Activated CD8-positive, alpha-beta T cell treated with anti-CD3 and anti-CD28 coated beads for 36 hours (primary cell): ENCODE measurements around the gene SP8. TPM values are rescaled to one million over a fixed set of nuclear protein-coding genes. Genes with fewer than 3 reads are reported as not detected.
A peak's percentile ranks its signal among the peaks of the same experiment; 100 is the strongest.

Source experiments
- ATAC-seq: fragments of 200-7000 bp; cut with Tn5 transposase; one replicate; pipeline ENCODE4 v1.10.0; 2021; ENCODE audit warnings: mild to moderate bottlenecking, moderate library complexity
- CTCF ChIA-PET: fragments of 350-600 bp; sonication (Branson Sonifier 250); formaldehyde crosslinking; loops from one replicate; lab custom pipeline; 2021; ENCODE audit warnings: antibody characterized with exemption; lab: Charles Lee
- POLR2A ChIA-PET: fragments of 350-600 bp; sonication (Branson Sonifier 250); formaldehyde crosslinking; loops from one replicate; lab custom pipeline; 2021; ENCODE audit warnings: antibody characterized with exemption; lab: Charles Lee
- DNase-seq: peaks from one replicate; pipeline ENCODE4 v3.0.0-alpha.2; 2020
- H3K27ac Mint-ChIP-seq: one replicate; pipeline ENCODE4 v1.8.0; 2021; ENCODE audit warnings: mild to moderate bottlenecking, mixed read lengths
- H3K27me3 Mint-ChIP-seq: one replicate; pipeline ENCODE4 v1.8.0; 2021; ENCODE audit warnings: mixed read lengths
- H3K36me3 Mint-ChIP-seq: one replicate; pipeline ENCODE4 v1.8.0; 2021; ENCODE audit warnings: low read depth, mixed read lengths
- H3K4me1 Mint-ChIP-seq: one replicate; pipeline ENCODE4 v1.8.0; 2021; ENCODE audit warnings: low read depth, mixed read lengths
- H3K4me3 Mint-ChIP-seq: one replicate; pipeline ENCODE4 v1.8.0; 2021; ENCODE audit warnings: mild to moderate bottlenecking, moderate library complexity, mixed read lengths
- H3K9me3 Mint-ChIP-seq: one replicate; pipeline ENCODE4 v1.8.0; 2021; ENCODE audit warnings: mixed read lengths
- CTCF ChIP-seq: fragments of 200-600 bp; IDR thresholded peaks from one replicate; pipeline ENCODE4 v1.8.0; 2022; ENCODE audit warnings: antibody characterized with exemption, mild to moderate bottlenecking
- intact Hi-C: fragments of 100-400 bp; cut with micrococcal nuclease; formaldehyde crosslinking; loops from one replicate; pipeline ENCODE4 v1.10.0; 2022
- total RNA-seq, 2 experiments: library from RNA; stranded (reverse); gene quantifications; one replicate each; pipeline ENCODE4 v1.2.3, GENCODE V29; 2021

SP8 gene
- total RNA-seq, 2 experiments from 2014 or later = not detected

DNA sequence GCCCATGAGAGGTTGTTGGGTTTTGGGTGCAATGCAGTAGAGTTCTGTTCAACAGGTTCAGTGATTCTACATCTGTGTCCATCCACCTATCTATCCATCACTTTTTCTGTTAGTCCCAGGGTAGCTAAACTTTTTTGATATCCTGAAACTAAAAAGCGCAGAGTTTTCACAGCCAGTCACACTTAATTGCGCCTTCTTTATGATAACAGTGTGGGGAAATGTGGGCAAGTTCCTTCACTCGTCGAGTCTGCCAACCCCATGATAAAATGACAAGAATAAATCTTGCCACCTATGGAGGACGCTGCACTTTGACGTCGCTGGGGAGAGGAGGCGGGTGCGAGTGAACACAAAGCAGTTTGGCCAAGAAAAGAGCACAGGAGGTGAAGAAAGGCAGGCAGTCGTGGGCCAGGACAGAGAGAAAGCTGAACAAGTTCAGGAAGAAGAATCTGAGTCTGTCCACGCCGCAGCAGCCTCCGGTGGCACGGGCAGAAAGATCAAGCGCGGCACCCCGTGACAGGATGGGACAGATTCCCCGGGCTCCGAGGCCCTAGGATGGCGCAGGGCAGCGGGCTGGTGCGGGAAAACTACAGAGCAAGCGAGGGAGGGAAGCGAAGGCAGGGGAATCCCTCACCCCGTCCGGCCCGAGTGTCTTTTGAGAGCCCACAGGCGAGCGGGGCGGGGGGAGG, 9.2 kb downstream of the SP8 start:
- TF ChIP-seq CTCF = no peak
- Mint-ChIP-seq H3K4me3 (peak overlapping the region; percentile 48), H3K27ac (no peak overlapping the region), H3K4me1 (peaks cover 6% of the 10 kb centered on the region), H3K9me3 (no peaks in the 10 kb centered on the region), H3K27me3 (peaks cover 64% of the 10 kb centered on the region), H3K36me3 (peaks cover 3% of the 10 kb centered on the region)
- ATAC-seq (no peak), DNase-seq (no peak)
- intact Hi-C loops = no loop called here
- ChIA-PET CTCF (interaction anchor here (0.7 kb wide), 1 partner anchor 476 kb away, joined by 3 read pairs; no protein-coding TSS in a partner anchor), POLR2A (no interaction called here)

GRCh38 chr7:20776942-20777341, 9.7 kb downstream of the SP8 start:
- Mint-ChIP-seq H3K9me3 (no peaks in the 10 kb centered on the region), H3K27me3 (peaks cover 62% of the 10 kb centered on the region), H3K4me1 (peaks cover 6% of the 10 kb centered on the region), H3K4me3 (no peak overlapping the region), H3K27ac (no peak overlapping the region), H3K36me3 (peaks cover 3% of the 10 kb centered on the region)
- intact Hi-C loops = no loop called here
- CTCF ChIA-PET = interaction anchor here (0.7 to 1.0 kb wide), 2 partner anchors 11 to 477 kb away, joined by 3 read pairs; no protein-coding TSS in a partner anchor
- no peak for ATAC-seq
- TF ChIP-seq CTCF = no peak
- no peak for DNase-seq
- POLR2A ChIA-PET = interaction anchor here (1.1 kb wide), 1 partner anchor 477 kb away, joined by 3 read pairs; no protein-coding TSS in a partner anchor

DNA sequence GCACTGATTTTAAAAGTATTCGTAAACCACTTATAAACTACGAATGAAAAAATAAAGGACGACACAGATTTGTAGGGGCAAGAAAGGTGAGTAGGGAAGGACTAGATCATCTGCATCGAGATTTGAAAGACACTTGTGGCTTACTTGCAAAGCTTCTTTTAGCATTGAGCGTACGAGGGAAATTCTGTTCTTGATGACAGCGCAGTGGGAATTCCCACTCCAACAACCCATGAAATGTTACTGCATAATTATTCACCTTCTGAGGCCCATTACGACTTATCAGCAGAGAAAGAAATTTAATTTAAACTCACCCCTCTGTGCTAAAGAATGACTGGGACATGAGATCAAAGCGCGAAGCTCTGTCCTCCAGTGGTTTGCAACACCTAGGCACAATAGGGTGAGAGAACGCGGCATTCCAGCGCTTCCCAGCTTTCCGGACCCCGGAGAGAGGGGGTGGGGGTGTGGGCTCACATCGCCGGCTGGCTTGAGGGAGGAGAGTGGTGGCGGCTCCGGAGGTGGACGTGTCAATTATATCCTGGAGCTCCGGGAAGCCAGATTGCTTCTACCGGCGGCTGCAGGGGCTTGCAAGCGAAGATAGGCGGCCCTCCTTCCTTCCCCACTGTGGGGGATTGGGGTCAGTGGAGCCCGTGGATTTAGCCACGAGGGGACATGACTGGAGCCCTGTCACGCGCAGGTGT, 10.3 kb downstream of the SP8 start:
- H3K27me3 Mint-ChIP-seq = peaks cover 58% of the 10 kb centered on the region
- H3K4me3 Mint-ChIP-seq = no peak overlapping the region
- H3K4me1 Mint-ChIP-seq = peaks cover 6% of the 10 kb centered on the region
- ATAC-seq = no peak
- no peaks in the 10 kb centered on the region for H3K9me3 Mint-ChIP-seq
- CTCF ChIA-PET = interaction anchor here (0.5 to 1.0 kb wide), 2 partner anchors 11 to 102 kb away, joined by 3 read pairs; no protein-coding TSS in a partner anchor
- POLR2A ChIA-PET = interaction anchor here (1.1 kb wide), 1 partner anchor 478 kb away, joined by 3 read pairs; no protein-coding TSS in a partner anchor
- H3K36me3 Mint-ChIP-seq = peaks cover 3% of the 10 kb centered on the region
- H3K27ac Mint-ChIP-seq = no peak overlapping the region
- no peak for TF ChIP-seq CTCF
- DNase-seq = no peak
- intact Hi-C loops = no loop called here

DNA sequence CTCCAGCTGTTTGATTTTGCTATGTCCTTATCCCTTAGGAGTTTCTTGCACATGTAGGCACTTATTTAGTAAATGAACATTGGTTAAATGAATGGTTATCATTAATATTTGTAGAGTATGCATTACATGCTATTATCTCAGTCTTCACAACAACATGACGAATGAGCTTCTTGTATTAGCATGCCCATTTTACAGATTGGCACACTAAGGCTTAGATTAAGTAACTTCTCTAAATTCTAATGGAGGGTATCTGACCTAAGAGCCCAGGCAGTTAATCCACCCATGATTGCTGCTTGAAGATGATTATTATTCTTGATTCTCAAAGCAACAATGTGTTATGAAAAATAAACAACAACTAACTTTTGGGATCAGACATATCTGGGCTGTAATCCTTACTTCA, 32.7 kb downstream of the SP8 start:
- CTCF ChIA-PET = no interaction called here
- no peaks in the 10 kb centered on the region for H3K9me3 Mint-ChIP-seq

More for the DNA sequence above, 32.7 kb downstream of the SP8 start:
- H3K4me1 Mint-ChIP-seq = no peaks in the 10 kb centered on the region
- no peaks in the 10 kb centered on the region for H3K36me3 Mint-ChIP-seq
- H3K27ac Mint-ChIP-seq = no peak overlapping the region
- H3K4me3 Mint-ChIP-seq = no peak overlapping the region
- ATAC-seq (no peak), DNase-seq (no peak)
- no peaks in the 10 kb centered on the region for H3K27me3 Mint-ChIP-seq
- no peak for TF ChIP-seq CTCF
- POLR2A ChIA-PET = no interaction called here
- intact Hi-C loops = no loop called here
